ENCODE results near the gene TANK. TPM values are rescaled to one million over a fixed set of nuclear protein-coding genes. Genes with fewer than 3 reads are reported as not detected.

Gene TANK
- total and polyA plus RNA-seq, 2 donors (not counting 3 experiments of a cell fraction or from before 2014, with no cell fraction given) = 33.3 to 83.2 TPM

DNA sequence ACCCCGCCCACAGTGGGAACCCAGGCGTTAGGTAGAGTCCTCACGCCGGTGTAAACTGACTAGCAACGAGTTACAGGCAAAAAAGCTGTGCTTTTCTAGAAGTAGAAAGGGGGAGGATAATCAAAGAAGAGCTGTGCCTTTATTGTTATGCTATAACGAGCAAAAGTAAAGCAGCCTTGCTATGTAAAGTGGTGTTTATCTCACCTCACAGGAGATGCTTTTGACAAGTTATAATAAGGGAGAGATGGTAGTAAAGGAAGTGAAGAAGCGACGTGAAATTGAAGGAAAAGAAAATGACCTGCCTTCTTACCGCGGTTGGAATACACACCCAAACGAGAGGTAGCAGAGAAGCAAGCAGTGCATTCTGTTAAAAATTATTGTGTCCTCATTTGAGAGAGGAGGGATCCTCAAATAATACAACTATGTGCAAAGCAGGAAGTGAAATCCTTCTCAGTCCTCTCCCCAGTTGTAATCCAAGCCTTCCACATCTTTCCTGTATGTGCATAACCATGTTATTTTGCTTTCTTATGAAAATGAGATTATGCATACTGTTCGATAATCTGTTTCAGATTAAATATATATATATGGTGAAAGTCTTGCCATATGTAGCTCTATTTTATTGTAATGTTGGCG, 962 bp downstream of the TANK start:
- intact Hi-C loops (cut with micrococcal nuclease) (loop anchor here (5.0 kb wide), 1 partner anchor 39 kb away; no protein-coding TSS in a partner anchor), dilution Hi-C loops (cut with MboI; ENCODE audit: extremely low pct_ligation_motif_present, low sequenced_read_pairs) (no loop called here)
- Histone ChIP-seq H3K4me1 (ENCODE audit: control insufficient read depth, extremely low read depth, insufficient read depth, low read length) (peaks cover 18% of the 10 kb centered on the region), H3K27ac (ENCODE audit: insufficient read depth, low read depth, low read length) (peak overlapping the region; percentile 75), H3K4me2 (ENCODE audit: insufficient read depth, low read length) (peak overlapping the region; percentile 85), H3K36me3 (ENCODE audit: control insufficient read depth in 2 of 2, extremely low read depth in 1 of 2, insufficient read depth in 2 of 2, low read length in 2 of 2) (peaks cover 0 to 5% of the 10 kb centered on the region in 2 experiments), H2AFZ (ENCODE audit: low read depth, low read length) (no peak overlapping the region), H3K9me3 (replicated peaks; ENCODE audit: control insufficient read depth, insufficient read depth, low read length) (no peaks in the 10 kb centered on the region), H3K9me1 (replicated peaks; ENCODE audit: control insufficient read depth, extremely low read depth, insufficient read depth, low read length) (no peaks in the 10 kb centered on the region), H3K27me3 (ENCODE audit: control insufficient read depth in 2 of 2, insufficient read depth in 2 of 2, low read length in 2 of 2) (no peaks in the 10 kb centered on the region), H3K4me3 (replicated peaks in 1 of 3; ENCODE audit: insufficient read depth in 1 of 3, low read depth in 1 of 3, low read length in 3 of 3) (peak overlapping the region; percentile 30 to 89 (median 50)), H3K9ac (replicated peaks; ENCODE audit: extremely low read depth, insufficient read depth, low read length) (peak overlapping the region; percentile 87), H3K79me2 (ENCODE audit: control insufficient read depth, insufficient read depth, low read length) (peaks cover 43% of the 10 kb centered on the region), H4K20me1 (replicated peaks; ENCODE audit: control insufficient read depth, extremely low read depth, insufficient read depth, low read length) (no peaks in the 10 kb centered on the region)
- ChIA-PET POLR2A (no interaction called here), CTCF (interaction anchor here (2.2 kb wide), 1 partner anchor 98 kb away, joined by 12 read pairs; no protein-coding TSS in a partner anchor)
- DNase-seq (ENCODE audit: low read depth, low spot score) (no peak), FAIRE-seq (peak; percentile 24)
- no peak for TF ChIP-seq MYC (IDR thresholded peaks at IDR 0.05; ENCODE audit: low read depth, low read length)
- TF ChIP-seq GATA2 (IDR thresholded peaks at IDR 0.05; ENCODE audit: insufficient read depth, insufficient read length, low read depth, low read length) = no peak
- TF ChIP-seq FOS (IDR thresholded peaks at IDR 0.05; ENCODE audit: borderline replicate concordance, insufficient read depth, low read length) = no peak
- TF ChIP-seq, protein P1, sequence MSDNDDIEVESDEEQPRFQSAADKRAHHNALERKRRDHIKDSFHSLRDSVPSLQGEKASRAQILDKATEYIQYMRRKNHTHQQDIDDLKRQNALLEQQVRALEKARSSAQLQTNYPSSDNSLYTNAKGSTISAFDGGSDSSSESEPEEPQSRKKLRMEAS (IDR thresholded peaks at IDR 0.05; ENCODE audit: insufficient read depth, insufficient read length) = no peak
- TSS peak; percentile 23 for BruUV-seq (replicated peaks)

DNA sequence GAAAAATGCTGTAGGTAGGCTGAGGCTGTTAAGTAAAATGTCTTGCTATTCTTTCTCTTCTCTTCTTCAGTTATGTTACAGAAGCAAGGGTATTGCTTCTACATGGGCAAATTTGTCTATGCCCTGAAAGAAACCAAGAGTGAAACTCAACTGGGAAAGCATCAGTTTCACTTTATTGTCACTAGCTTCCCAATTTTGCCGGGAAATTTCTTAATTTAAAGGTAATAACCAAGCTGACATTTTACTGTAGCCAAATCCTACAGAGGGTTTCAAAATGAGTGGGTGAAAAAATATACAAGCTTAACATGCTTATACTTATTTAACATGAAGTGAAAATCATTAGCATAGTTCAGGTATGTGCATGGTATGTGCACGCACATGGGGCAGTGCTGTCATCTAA, 3.2 kb downstream of the TANK start:
- no TSS peak for BruUV-seq (replicated peaks)
- H2AFZ ChIP-seq (ENCODE audit: low read depth, low read length) = no peak overlapping the region
- no peak overlapping the region for H3K4me2 ChIP-seq (ENCODE audit: insufficient read depth, low read length)
- H3K36me3 ChIP-seq (ENCODE audit: control insufficient read depth in 2 of 2, extremely low read depth in 1 of 2, insufficient read depth in 2 of 2, low read length in 2 of 2) = peaks cover 2 to 8% of the 10 kb centered on the region in 2 experiments
- dilution Hi-C loops (cut with MboI; ENCODE audit: extremely low pct_ligation_motif_present, low sequenced_read_pairs) (no loop called here), intact Hi-C loops (cut with micrococcal nuclease) (loop anchor here (5.0 kb wide), 1 partner anchor 41 kb away; no protein-coding TSS in a partner anchor)
- H3K27ac ChIP-seq (ENCODE audit: insufficient read depth, low read depth, low read length) = no peak overlapping the region
- H4K20me1 ChIP-seq (replicated peaks; ENCODE audit: control insufficient read depth, extremely low read depth, insufficient read depth, low read length) = no peaks in the 10 kb centered on the region
- no peak overlapping the region for H3K9ac ChIP-seq (replicated peaks; ENCODE audit: extremely low read depth, insufficient read depth, low read length)
- H3K9me3 ChIP-seq (replicated peaks; ENCODE audit: control insufficient read depth, insufficient read depth, low read length) = no peaks in the 10 kb centered on the region
- TF ChIP-seq POLR2A (IDR thresholded peaks at IDR 0.05; ENCODE audit: low read depth, low read length) (no peak), GATA2 (IDR thresholded peaks at IDR 0.05; ENCODE audit: insufficient read depth, insufficient read length, low read depth, low read length) (no peak), JUN (IDR thresholded peaks at IDR 0.05; ENCODE audit: borderline replicate concordance, insufficient read depth, insufficient read length, low read depth) (no peak), POLR2AphosphoS5 (IDR thresholded peaks at IDR 0.05; ENCODE audit: insufficient read depth, low read depth, low read length) (no peak), MYC (IDR thresholded peaks at IDR 0.05; ENCODE audit: low read depth, low read length) (no peak), FOS (IDR thresholded peaks at IDR 0.05; ENCODE audit: borderline replicate concordance, insufficient read depth, low read length) (no peak), EZH2 (IDR thresholded peaks at IDR 0.05; ENCODE audit: borderline replicate concordance, low read depth, low read length, severe bottlenecking) (no peak)
- TF ChIP-seq, protein P2, sequence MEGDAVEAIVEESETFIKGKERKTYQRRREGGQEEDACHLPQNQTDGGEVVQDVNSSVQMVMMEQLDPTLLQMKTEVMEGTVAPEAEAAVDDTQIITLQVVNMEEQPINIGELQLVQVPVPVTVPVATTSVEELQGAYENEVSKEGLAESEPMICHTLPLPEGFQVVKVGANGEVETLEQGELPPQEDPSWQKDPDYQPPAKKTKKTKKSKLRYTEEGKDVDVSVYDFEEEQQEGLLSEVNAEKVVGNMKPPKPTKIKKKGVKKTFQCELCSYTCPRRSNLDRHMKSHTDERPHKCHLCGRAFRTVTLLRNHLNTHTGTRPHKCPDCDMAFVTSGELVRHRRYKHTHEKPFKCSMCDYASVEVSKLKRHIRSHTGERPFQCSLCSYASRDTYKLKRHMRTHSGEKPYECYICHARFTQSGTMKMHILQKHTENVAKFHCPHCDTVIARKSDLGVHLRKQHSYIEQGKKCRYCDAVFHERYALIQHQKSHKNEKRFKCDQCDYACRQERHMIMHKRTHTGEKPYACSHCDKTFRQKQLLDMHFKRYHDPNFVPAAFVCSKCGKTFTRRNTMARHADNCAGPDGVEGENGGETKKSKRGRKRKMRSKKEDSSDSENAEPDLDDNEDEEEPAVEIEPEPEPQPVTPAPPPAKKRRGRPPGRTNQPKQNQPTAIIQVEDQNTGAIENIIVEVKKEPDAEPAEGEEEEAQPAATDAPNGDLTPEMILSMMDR (IDR thresholded peaks at IDR 0.05; ENCODE audit: extremely low read depth in 1 of 2, insufficient read depth in 1 of 2, low read depth in 1 of 2, low read length in 2 of 2) = no peak
- TF ChIP-seq, protein P1 (IDR thresholded peaks at IDR 0.05; ENCODE audit: insufficient read depth, insufficient read length) = no peak
- no peak for FAIRE-seq
- peaks cover 48% of the 10 kb centered on the region for H3K79me2 ChIP-seq (ENCODE audit: control insufficient read depth, insufficient read depth, low read length)
- no peaks in the 10 kb centered on the region for H3K27me3 ChIP-seq (ENCODE audit: control insufficient read depth in 2 of 2, insufficient read depth in 2 of 2, low read length in 2 of 2)
- H3K4me3 ChIP-seq (replicated peaks in 1 of 3; ENCODE audit: insufficient read depth in 1 of 3, low read depth in 1 of 3, low read length in 3 of 3) = no peak overlapping the region
- no peak for DNase-seq (ENCODE audit: low read depth, low spot score)
- H3K9me1 ChIP-seq (replicated peaks; ENCODE audit: control insufficient read depth, extremely low read depth, insufficient read depth, low read length) = no peaks in the 10 kb centered on the region
- H3K4me1 ChIP-seq (ENCODE audit: control insufficient read depth, extremely low read depth, insufficient read depth, low read length) = peaks cover 18% of the 10 kb centered on the region
- CTCF ChIA-PET = interaction anchor here (1.4 kb wide), 1 partner anchor 60 kb away, joined by 3 read pairs; no protein-coding TSS in a partner anchor
- POLR2A ChIA-PET = no interaction called here
